ENCODE data around the gene CD247.

The CD247 gene

GRCh38 chr1:167484726-167485502 lies 33.4 kb downstream of the CD247 start:
- DNase-seq = no peak

- no peak for DNase-seq
Measured at GRCh38 chr1:167483790-167484189, 34.5 kb downstream of the CD247 start.

- DNase-seq = no peak
Measured at GRCh38 chr1:167482184-167482583, 36.1 kb downstream of the CD247 start.

- DNase-seq = no peak
Measured at GRCh38 chr1:167479331-167479979, 38.9 kb downstream of the CD247 start.

GRCh38 chr1:167477986-167478385 lies 40.3 kb downstream of the CD247 start:
- no peak for DNase-seq

GRCh38 chr1:167476061-167476460 lies 42.3 kb downstream of the CD247 start:
- DNase-seq = no peak

GRCh38 chr1:167474191-167474641 lies 44.1 kb downstream of the CD247 start:
- DNase-seq = no peak

- DNase-seq = no peak
Measured at GRCh38 chr1:167473761-167474160, 44.6 kb downstream of the CD247 start.

- no peak for DNase-seq
Measured at GRCh38 chr1:167472752-167473521, 45.4 kb downstream of the CD247 start.

- no peak for DNase-seq
Measured at GRCh38 chr1:167471568-167471967, 46.8 kb downstream of the CD247 start.

GRCh38 chr1:167469280-167469965 lies 48.9 kb downstream of the CD247 start:
- no peak for DNase-seq

- DNase-seq = no peak
Measured at GRCh38 chr1:167467752-167468151, 50.6 kb downstream of the CD247 start.

- no peak for DNase-seq
Measured at GRCh38 chr1:167467126-167467710, 51.1 kb downstream of the CD247 start.

- DNase-seq = no peak
Measured at GRCh38 chr1:167465743-167466142, 52.6 kb downstream of the CD247 start.

- DNase-seq = no peak
Measured at GRCh38 chr1:167465018-167465417, 53.3 kb downstream of the CD247 start.

- DNase-seq = no peak
Measured at GRCh38 chr1:167463875-167464575, 54.3 kb downstream of the CD247 start.

- DNase-seq = no peak
Measured at GRCh38 chr1:167463080-167463479, 55.2 kb downstream of the CD247 start.

GRCh38 chr1:167462341-167462740 lies 56.0 kb downstream of the CD247 start:
- no peak for DNase-seq

GRCh38 chr1:167460836-167461235 lies 57.5 kb downstream of the CD247 start:
- DNase-seq = no peak

GRCh38 chr1:167457936-167458584 lies 60.3 kb downstream of the CD247 start:
- DNase-seq = no peak

- no peak for DNase-seq
Measured at GRCh38 chr1:167456926-167457325, 61.4 kb downstream of the CD247 start.
